GM18507 (cell line): ENCODE results near the gene CRAMP1.

ENCODE experiments used
- DNase-seq: peaks from one replicate; pipeline ENCODE4 v3.0.0; 2011; ENCODE audit warnings: low read depth; ENCODE audit not compliant: insufficient read length; ENCODE audit errors: extremely low spot score
- FAIRE-seq: peaks from 2 replicates; lab custom pipeline; 2011; peaks lifted over from hg19 to GRCh38; lab: Jason Lieb, UNC

The CRAMP1 gene

GRCh38 chr16:1651094-1651973, 39.2 kb downstream of the CRAMP1 start:
- FAIRE-seq: peak; percentile 52
- DNase-seq: no peak

DNA sequence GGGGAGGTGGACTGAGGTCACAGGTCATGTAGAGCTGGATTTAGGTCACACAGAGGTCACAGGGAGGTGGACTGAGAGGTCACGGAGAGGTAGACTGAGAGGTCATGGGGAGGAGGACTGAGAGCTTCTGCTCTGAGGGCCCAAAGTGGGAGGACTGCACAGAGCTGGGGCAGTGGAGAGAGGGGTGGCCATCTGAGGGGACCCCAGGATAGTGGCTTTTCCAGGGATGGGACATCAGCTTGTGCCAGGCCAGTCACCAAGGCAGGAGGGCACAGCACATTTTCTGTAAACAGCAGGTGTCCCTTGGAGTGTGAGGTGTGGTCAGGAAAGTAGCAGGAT, 39.8 kb downstream of the CRAMP1 start:
- DNase-seq: no peak
- FAIRE-seq: no peak

- FAIRE-seq (no peak), DNase-seq (no peak)
Measured at GRCh38 chr16:1653023-1653422, 40.9 kb downstream of the CRAMP1 start.

- FAIRE-seq: no peak
- DNase-seq: no peak
Measured at GRCh38 chr16:1654505-1655268, 42.5 kb downstream of the CRAMP1 start.

DNA sequence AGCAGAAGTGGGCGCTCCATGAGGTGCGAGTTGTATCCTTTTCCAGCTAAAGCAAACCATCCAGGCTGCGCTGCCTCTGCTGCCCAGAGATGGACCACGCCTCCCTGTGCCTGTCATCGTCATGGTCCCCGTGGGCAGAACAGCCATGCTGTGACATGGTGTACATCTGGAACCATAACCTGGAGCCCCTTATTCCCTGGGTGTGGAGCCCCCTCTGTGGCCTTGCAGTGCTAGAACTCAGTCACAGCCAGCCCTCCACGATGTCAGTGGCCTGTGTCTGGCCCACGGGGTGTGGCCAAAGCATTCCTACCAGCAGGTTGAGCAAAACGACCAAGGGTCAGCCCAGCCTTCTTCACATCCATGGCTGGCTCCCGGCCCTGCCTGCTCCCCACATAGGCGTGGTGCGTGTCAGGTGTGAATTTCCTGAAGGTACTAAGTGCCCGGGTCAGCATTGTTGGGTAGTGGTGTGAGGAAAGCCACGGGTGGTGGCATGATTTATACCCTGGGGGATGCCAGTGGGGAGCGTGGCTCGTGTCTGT, 43.2 kb downstream of the CRAMP1 start:
- FAIRE-seq: no peak
- no peak for DNase-seq

DNA sequence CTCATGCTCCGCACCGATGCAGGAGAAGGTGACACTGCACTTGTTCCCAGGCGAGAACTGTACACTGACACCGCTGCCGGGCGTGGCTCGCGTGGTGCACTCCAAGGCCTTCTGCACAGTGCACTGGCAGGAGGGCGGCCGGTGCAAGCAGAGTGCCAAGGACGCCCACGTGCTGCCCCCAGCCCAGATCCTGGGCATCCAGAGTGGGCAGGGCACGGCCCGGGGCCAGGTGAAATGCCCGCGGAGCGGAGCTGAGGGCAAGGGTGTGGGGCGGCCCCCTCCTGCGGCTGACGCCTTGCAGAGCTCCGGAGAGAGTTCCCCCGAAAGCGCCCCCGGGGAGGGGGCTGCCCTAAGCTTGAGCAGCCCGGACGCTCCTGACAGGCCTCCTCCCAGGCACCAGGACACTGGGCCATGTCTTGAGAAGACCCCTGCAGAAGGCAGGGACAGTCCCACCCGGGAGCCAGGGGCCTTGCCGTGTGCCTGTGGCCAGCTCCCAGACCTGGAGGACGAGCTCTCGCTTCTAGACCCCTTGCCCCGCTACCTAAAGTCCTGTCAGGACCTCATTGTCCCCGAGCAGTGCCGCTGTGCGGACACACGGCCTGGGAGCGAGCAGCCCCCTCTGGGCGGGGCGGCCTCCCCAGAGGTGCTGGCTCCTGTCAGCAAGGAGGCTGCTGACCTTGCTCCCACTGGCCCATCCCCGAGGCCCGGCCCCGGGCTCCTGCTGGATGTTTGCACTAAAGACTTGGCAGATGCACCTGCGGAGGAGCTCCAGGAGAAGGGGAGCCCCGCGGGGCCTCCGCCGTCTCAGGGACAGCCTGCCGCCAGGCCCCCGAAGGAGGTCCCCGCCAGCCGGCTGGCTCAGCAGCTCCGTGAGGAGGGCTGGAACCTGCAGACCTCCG, 44.0 kb downstream of the CRAMP1 start:
- no peak for FAIRE-seq

GRCh38 chr16:1656808-1657617, 44.9 kb downstream of the CRAMP1 start:
- DNase-seq (no peak), FAIRE-seq (no peak)

More for the DNA sequence above, 44.0 kb downstream of the CRAMP1 start:
- no peak for DNase-seq

DNA sequence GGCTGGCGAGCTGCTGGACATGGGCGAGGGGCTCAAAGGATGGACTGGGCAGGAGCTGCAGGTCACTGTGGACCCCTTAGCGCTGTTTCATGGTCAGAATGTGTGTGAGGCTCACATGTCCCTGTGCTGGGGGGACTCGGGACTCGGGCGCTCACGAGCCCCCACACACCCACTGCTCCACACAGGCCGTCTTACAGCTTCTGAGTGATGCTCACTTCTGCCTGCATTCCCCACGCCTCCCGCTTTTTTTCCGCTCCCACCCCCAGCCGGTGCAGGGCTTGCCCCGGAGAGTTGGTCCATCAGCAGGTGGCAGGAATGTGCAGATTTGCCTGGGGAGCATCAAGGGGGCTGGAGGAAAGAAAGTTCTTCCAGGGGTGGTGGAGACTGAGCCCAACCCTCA, 45.7 kb downstream of the CRAMP1 start:
- no peak for FAIRE-seq
- DNase-seq: no peak

DNA sequence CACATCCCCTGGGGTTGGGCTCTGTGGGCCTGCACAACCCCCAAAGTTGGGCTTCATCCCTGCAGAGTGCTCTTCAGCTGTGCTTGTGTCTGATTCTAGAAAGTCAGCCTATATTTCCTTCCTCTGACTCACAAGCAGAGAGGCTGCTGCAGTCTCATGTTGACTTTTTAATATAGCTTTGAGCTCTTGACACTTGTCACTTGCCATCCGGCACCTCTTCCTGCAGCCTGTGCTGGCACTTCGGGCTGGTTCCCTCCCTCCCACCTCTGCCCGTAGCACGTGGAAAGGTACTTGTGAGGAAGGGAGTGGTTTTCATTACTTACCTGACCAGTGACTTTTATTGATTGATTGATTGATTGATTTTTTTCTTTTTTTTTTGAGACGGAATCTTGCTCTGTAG, 46.9 kb downstream of the CRAMP1 start:
- no peak for FAIRE-seq
- no peak for DNase-seq

DNA sequence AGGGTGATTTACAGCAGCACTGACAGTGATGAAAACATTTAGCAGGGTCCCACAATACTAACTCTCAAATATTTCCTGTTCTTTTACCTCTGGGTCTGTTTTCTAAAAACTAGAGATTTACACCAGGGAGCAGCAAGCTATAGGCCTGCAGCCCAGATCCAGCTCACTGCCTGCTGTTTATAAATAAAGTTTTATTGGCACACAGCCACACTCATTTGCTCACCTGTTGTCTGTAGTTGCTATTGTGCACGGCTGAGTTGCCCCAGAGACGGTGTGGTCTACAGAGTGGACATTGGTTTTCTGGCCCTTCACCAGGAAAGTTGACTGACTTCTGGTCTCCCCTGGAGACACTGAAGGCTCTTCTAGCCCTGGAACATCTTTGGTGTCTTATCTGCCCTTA, 49.7 kb downstream of the CRAMP1 start:
- FAIRE-seq (no peak), DNase-seq (no peak)

DNA sequence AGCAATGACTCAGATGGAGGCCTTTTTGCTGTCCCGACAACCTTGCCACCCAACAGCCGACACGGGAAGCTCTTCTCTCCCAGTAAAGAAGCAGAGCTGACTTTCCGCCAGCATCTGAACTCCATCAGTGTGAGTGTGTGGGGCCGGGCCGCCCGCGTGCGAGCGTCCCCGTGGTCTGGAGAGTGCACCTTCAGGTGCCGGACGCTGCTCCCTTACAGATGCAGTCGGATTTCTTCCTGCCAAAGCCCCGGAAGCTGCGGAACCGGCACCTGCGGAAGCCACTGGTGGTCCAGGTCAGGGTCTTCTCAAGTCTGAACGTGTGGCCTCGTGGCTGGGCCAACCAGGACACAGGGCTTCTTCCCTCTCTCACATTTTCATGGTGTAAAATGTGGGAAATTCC, 50.4 kb downstream of the CRAMP1 start:
- no peak for DNase-seq
- no peak for FAIRE-seq

- DNase-seq (no peak), FAIRE-seq (no peak)
Measured at GRCh38 chr16:1665829-1666228, 53.7 kb downstream of the CRAMP1 start.

GRCh38 chr16:1666316-1666715, 54.2 kb downstream of the CRAMP1 start:
- FAIRE-seq (no peak), DNase-seq (no peak)

GRCh38 chr16:1667271-1667670, 55.1 kb downstream of the CRAMP1 start:
- DNase-seq (no peak), FAIRE-seq (no peak)

- DNase-seq: no peak
- no peak for FAIRE-seq
Measured at GRCh38 chr16:1667916-1668315, 55.8 kb downstream of the CRAMP1 start.

DNA sequence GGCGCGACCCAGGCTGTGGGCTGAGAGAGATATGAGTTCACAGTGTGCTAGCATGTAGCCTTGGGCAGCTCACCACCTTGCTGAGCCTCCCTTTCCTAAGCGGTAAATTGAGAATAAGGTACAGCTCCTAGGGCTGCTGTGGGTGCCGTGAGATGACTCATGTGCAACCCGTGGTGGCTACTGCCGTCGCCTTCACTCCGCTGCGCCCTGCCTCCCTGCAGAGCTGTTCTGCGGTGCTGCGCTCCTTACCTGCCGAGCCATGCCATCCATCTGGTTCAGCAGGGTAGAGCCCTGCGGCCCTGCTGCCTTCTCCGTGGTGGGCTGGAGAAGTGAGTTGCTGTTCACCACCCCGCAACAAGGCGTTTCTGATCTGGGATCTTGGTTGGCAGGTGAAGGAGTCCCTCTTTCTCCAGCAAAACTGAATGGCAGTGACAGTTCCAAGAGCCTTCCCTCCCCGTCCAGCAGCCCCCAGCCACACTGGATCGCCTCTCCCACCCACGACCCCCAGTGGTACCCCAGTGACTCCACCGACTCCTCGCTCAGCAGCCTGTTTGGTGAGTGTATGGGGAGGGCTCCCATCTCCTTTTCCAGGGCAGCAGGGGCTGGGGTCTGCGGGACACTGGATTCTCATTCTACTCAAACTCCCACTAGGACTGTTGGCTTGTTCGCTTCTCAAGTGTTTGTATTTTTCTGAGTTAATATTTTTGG, 56.6 kb downstream of the CRAMP1 start:
- no peak for DNase-seq
- no peak for FAIRE-seq

DNA sequence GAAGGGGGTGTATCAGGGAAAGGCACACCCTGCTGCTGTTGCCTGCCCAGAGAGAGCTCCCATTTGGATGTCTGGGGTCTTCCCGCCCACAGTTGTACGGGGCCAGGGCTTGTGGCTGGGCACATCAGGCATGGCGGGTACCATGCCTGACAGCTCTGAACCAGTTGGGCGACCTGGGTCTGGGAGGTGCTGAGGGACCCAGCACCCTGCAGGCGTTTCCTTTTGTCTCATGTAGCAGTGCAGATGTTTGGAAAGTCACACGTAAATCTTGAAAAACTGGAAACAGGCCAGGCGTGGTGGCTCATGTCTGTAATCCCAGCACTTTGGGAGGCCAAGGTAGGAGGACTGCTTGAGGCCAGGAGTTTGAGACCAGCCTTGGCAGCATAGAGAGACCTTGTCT, 57.5 kb downstream of the CRAMP1 start:
- DNase-seq (no peak), FAIRE-seq (no peak)

- FAIRE-seq: no peak
- DNase-seq: no peak
Measured at GRCh38 chr16:1670371-1670770, 58.2 kb downstream of the CRAMP1 start.
